AG04450 (cell line): ENCODE measurements around the gene DENND6B. TPM values are rescaled to one million over a fixed set of nuclear protein-coding genes. Genes with fewer than 3 reads are reported as not detected.

Source experiments
- CTCF ChIA-PET: fragments of 300-600, 350-600 bp; formaldehyde crosslinking; extraction: SDS; loops from one replicate; lab custom pipeline; 2022; ENCODE audit warnings: antibody characterized with exemption, inconsistent platforms; lab: Charles Lee
- POLR2A ChIA-PET: fragments of 350-600 bp; formaldehyde crosslinking; extraction: SDS; loops from one replicate; lab custom pipeline; 2021; ENCODE audit warnings: antibody characterized with exemption, inconsistent platforms; lab: Yijun Ruan, JAX
- DNase-seq: peaks from one replicate; pipeline ENCODE4 v3.0.0-alpha.2; 2011; ENCODE audit warnings: low read depth, low spot score
- H3K27ac ChIP-seq: one replicate; pipeline ENCODE4 v1.5.1; 2012; ENCODE audit warnings: low read depth, low read length, control low read depth
- H3K27me3 ChIP-seq: one replicate; pipeline ENCODE4 v1.6.0; 2012; ENCODE audit warnings: low read length; ENCODE audit not compliant: control insufficient read depth, insufficient read depth
- H3K4me3 ChIP-seq: 2 replicates; pipeline ENCODE4 v1.5.1; 2011; ENCODE audit warnings: mild to moderate bottlenecking, low read depth, low read length, control low read depth
- H3K9me3 ChIP-seq: 2 replicates; pipeline ENCODE4 v1.5.1; 2012; ENCODE audit warnings: low read length; ENCODE audit not compliant: control insufficient read depth, insufficient read depth
- CTCF ChIP-seq: IDR thresholded peaks from 2 replicates; pipeline ENCODE4 v1.5.1; 2011; ENCODE audit warnings: low read depth, low read length, control low read depth, inconsistent platforms
- polyA plus RNA-seq: library from polyadenylated mRNA; depleted of rRNA; stranded (reverse); fragments of >200 nt; gene quantifications from 2 replicates; pipeline ENCODE4 v1.2.3, GENCODE V29; 2011

DENND6B gene
- polyA plus RNA-seq, 1 experiment = 2.4 TPM

- POLR2A ChIA-PET = no interaction called here
- TF ChIP-seq CTCF = no peak
- H3K4me3 ChIP-seq = no peak overlapping the region; the same call in 1 of the 2 replicates
Measured at GRCh38 chr22:50303515-50303847, 23.3 kb downstream of the DENND6B start.

GRCh38 chr22:50302564-50302963 lies 24.2 kb downstream of the DENND6B start:
- Histone ChIP-seq H3K27me3 (no peaks in the 10 kb centered on the region), H3K4me3 (no peak overlapping the region; the same call in 1 of the 2 replicates), H3K27ac (peak overlapping the region; percentile 31), H3K9me3 (peaks cover 3% of the 10 kb centered on the region; the same call in 1 of the 2 replicates)
- ChIA-PET CTCF (interaction anchor here (0.6 kb wide), 1 partner anchor 63 kb away, joined by 3 read pairs; no protein-coding TSS in a partner anchor), POLR2A (interaction anchor here (1.1 kb wide), 1 partner anchor 9 kb away, joined by 4 read pairs; no protein-coding TSS in a partner anchor)
- no peak for DNase-seq
- no peak for TF ChIP-seq CTCF

More at GRCh38 chr22:50303515-50303847, 23.3 kb downstream of the DENND6B start:
- no peaks in the 10 kb centered on the region for H3K27me3 ChIP-seq
- CTCF ChIA-PET = no interaction called here
- H3K27ac ChIP-seq = peak overlapping the region; percentile 57
- H3K9me3 ChIP-seq = peaks cover 3% of the 10 kb centered on the region; the same call in 1 of the 2 replicates
- no peak for DNase-seq

- no peak for DNase-seq
- ChIA-PET POLR2A (interaction anchor here (1.1 kb wide), 1 partner anchor 9 kb away, joined by 4 read pairs; no protein-coding TSS in a partner anchor), CTCF (interaction anchor here (0.6 kb wide), 1 partner anchor 64 kb away, joined by 3 read pairs; no protein-coding TSS in a partner anchor)
- H3K4me3 ChIP-seq = peak overlapping the region; percentile 32
- H3K27ac ChIP-seq = peak overlapping the region; percentile 31
- peaks cover 3% of the 10 kb centered on the region; the same call in 1 of the 2 replicates for H3K9me3 ChIP-seq
- H3K27me3 ChIP-seq = no peaks in the 10 kb centered on the region
- no peak for TF ChIP-seq CTCF
Measured at GRCh38 chr22:50302041-50302541, 24.7 kb downstream of the DENND6B start.

GRCh38 chr22:50301581-50301991 lies 25.2 kb downstream of the DENND6B start:
- peak overlapping the region; percentile 32 for H3K4me3 ChIP-seq
- peak overlapping the region; percentile 31 for H3K27ac ChIP-seq
- TF ChIP-seq CTCF = no peak
- no peak for DNase-seq
- peaks cover under 1% of the 10 kb centered on the region; the same call in 1 of the 2 replicates for H3K9me3 ChIP-seq
- CTCF ChIA-PET = no interaction called here
- no peaks in the 10 kb centered on the region for H3K27me3 ChIP-seq
- POLR2A ChIA-PET = no interaction called here

- no peak for TF ChIP-seq CTCF
- H3K4me3 ChIP-seq = no peak overlapping the region
Measured at GRCh38 chr22:50300620-50301257, 26.1 kb downstream of the DENND6B start.

More at GRCh38 chr22:50300620-50301257, 26.1 kb downstream of the DENND6B start:
- POLR2A ChIA-PET = no interaction called here
- H3K27ac ChIP-seq = no peak overlapping the region
- CTCF ChIA-PET = no interaction called here
- H3K9me3 ChIP-seq = no peaks in the 10 kb centered on the region; the same call in 1 of the 2 replicates
- no peaks in the 10 kb centered on the region for H3K27me3 ChIP-seq
- DNase-seq = no peak
